ENCODE results near the gene MINDY4B.

MINDY4B gene

DNA sequence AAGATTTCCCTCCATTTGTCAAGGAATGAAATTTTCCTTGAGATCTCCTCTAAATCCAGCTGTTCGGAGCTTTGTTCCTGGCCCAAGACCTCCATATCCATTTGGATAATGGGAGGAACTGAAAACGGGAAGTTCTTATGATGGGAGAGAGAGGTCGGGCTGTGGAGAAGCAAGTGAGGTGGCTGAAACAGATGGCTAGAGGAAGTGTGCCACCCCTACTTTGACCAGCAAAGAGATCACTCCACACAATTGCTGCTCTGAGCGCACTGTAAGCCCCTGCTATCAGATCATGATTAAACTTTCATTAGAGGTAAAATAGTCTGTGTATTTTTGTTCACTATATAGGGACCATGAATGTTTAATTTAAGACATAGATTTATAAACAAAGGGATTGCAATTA, at the start of gene MINDY4B:
MINDY4B (minus strand) TSS at position 101 of the 400 bp plus-strand sequence; CDS start at position 101, 0 bp downstream.
- no peak for DNase-seq

DNA sequence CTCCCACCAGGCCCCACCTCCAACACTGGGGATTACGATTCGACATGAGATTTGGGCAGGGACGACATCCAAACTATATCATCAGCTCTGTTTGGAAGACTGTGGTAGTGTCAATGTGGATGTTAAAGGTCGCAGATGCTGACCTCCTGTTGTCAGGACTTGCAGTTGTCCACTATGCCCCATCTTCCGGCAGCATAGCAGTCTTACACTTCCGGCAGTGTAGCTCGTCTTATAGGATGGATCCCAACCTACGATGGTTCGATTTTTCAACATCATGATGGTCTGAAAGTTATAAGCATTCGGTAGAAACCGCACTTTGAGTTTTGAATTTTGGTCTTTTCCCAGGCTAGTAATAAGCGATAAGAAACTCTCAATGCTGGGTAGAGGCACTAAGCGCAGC, 46.7 kb upstream of the MINDY4B start:
- DNase-seq = no peak

DNA sequence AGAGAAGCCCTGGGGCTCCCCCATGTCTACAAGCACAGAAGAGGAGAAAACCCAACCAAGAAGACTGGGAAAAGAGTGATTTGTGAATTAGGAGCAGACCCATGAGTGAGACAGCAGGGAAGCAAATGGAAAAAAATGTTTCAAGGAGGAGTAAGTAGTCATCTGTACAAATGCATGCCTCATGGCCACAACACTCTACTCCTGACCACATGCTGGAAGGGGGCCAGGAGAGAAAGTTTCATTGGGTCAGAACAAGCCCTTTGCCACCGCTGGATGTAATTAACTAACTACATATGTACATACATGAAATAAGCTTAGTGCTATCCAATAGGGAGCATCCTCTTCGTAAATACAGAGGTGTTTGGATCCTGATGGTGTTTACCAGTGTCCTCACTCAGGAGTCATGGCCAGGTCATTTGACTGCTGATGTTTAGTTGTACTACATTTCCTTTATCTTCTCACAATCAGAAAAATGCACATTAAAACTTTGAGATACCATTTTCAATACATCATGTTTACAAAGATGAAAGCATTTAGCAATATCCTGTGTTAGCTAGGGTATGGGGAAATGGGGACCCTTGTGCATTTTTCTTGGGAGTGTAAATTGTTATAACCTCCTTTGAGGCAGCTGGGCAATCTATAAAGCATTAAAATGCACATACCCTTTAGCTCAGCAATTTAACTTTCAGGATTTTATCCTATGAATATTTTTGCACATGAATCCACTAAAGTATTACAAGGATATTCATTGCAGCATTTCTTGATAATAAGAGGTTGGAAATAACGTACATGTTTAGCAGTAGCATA, 40.2 kb upstream of the MINDY4B start:
- no peak for DNase-seq

DNA sequence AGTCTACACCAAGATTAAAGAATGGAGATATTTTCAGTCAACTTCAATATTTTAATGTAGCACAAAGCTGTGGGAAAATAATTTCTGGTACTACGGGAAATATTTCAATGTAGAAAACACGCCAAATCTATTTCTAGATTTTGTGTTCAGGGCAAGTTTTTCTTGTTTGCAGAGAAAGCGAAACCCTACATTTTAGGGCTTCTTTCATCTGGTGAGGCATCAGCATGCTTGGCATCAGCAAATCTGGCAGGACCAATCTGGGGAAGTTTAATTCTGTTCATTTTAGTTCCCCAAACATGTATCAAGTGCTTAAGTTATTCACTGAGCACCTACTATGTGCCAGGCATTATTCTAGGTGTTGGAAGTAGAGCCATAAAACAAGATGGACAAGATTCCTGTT, 37.0 kb upstream of the MINDY4B start:
- no peak for DNase-seq

DNA sequence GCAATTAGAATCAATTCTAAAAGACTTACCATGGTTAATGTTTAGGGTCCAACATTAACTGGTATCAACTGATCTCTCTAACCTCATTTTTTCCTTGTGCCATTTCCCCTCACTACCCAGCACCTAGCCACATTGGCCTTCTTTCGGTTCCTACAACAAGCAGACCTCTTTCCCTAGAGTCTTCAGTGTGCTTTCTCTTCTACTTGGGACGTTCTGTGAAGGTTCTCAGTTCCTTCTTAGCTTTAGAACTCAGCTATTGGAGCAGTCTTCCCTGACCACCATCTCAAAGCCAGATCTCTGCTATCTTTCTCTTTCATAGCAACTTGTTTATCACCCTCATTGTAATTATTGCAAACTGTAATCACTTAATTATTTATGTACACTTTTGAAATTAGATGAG, 31.5 kb upstream of the MINDY4B start:
- no peak for DNase-seq

DNA sequence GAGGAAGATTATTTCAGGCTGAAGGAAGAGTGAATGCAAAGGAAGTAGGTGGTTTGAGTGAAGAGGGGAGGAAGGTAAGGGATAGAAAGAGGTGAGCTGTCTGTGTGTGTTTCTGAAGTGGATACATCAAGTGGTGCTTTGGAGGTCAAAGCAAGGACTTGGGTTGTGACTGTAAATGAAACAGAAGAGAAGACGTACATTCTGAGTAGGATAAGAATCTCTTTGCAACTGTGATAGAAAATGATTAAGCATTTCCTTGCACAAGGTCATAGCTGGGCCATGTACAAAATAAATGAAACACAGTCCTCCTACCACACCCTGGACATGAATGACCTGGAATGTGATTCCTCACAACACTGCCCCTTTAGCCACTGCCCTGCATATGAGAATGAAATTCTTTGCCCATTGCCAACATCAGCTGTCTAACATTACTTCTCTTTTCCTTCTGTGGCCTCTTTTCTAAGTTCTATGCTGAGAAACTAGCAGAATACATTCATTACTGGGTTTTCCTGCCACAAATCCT, 28.3 kb upstream of the MINDY4B start:
- DNase-seq = no peak

DNA sequence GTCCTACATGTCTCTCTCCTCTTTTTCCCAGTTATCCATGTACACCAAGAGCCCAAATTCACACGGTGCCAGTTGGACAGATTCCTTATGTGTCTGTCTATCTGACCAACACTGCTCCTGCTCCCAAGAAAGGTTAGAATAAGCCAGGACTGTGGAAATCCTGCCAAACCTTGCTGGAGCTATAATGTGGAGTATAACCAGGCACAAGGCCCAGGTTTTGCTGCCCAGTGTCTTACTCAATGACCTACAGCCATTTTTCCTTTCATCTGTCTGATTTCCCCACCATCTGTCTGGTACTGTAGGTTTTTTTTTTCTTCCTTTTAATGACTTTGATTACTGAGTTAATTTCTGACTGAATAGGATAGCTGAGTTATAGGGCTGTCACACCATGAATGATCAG, 26.5 kb upstream of the MINDY4B start:
- peak in 1 of 2 experiments; percentile 28 for DNase-seq

DNA sequence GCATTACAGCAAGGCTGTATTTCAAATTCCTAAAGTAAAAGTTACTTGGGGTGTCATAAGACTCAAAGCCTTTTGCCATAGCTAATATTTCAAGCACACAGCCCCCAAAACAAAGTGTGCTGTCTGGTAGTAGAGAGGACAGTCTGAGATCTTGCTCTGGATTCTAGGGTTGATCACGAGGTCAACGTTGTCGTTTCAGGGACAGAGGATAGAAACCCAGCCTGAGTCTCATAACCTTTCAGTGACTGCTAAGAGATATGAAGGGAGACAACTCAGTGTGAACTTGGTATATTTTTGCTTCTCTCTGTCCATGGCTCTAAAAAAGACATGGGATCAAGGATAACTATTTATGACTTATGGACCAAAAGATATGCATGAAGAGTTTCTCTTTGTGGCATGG, 25.6 kb upstream of the MINDY4B start:
- no peak for DNase-seq

DNA sequence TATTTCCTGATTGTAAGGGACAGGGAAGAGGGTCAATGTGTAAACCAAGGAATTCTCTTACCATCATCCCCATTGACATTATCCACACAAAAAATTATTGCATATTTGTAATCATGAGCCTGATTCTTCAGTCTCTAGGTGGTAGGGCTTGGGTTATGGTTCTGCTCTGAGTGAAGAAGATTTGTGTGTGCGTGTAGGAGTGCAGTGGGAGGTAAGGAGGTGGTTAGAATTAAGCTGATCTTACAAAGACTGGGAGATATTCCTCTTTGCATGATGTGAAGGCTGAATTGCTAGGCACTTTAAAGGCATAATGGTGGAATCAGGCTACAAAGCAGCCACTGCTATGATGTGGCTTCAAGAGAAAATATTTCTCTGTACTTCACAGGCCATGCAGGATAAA, 23.0 kb upstream of the MINDY4B start:
- no peak for DNase-seq

DNA sequence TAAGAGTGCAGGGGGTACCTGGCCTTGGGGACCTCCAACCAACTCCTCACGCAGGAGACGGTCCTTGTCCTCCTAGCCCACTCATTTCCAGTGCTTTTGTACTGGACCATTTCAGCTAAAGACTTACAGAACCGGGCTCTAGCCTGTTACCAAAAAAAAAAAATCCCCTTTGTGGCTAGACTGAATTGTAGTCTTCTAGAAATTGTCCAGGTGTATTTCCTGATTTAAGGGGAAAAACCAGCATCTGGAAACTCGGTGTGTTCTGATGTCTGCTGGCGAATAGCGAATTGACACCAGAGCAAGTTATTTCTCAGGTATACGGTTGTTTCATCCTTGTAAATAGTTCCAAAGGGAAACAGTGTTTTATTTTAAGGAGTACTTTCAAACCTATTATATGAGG, 21.1 kb upstream of the MINDY4B start:
- DNase-seq = no peak

DNA sequence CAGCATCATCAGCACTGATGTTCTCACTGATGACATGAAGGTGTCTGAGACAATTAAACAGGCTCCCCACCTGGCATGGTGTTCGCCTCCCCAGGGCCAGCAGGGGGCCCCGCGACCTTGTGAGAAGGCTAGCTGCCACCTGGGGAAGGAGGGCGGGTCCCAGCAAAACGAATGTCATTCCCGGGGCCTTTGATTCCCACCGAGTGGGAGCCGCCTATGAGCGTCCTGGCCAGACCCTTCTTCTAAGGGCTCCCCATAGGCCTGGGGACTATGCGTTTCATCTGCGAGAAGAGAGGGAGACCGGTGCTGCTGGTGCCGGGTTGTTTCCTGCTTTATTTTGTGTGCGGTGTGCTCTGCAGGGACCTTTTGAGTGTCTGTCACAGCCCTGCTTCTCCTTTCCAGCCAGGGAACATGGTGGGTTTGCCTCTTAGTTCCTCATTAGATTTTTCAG, 20.5 kb upstream of the MINDY4B start:
- peak in 1 of 2 experiments; percentile 40 for DNase-seq

DNA sequence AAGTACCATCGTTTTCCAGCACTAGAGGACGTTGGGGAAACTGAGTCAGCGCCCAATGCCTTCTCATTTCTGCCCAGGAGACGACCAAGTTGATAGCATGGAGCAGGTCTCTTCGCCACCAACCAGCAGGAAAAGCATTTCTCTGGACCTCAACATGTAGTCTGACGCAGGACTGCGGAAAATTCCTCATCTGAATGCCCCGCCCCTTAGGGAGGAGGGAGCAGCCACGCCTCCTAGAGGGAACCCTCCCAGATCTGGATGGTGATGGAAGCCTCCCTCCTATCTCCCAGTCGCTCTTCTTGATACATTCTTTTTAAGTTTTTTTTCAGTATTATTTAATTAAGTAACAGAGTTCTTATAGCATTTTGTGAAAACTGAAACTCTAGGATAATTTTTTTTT, 17.4 kb upstream of the MINDY4B start:
- no peak for DNase-seq

DNA sequence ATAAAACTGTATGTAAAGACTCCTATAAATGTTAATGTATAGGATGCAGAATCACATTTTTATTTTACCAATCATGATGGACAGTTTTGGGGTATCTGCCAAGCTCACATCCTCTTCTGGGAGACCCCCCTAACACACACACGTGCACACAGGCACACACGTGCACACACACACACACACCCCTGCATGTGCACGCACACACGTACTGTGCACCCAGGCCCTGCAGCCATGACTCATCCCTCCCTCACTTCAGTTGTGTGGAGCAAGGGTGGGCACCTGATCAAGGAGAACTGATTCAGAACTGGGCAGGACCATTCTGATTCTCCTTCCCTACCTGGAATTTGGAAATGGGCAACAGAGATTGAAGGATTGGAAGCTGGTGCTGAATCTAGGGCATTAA, 16.0 kb upstream of the MINDY4B start:
- no peak for DNase-seq

DNA sequence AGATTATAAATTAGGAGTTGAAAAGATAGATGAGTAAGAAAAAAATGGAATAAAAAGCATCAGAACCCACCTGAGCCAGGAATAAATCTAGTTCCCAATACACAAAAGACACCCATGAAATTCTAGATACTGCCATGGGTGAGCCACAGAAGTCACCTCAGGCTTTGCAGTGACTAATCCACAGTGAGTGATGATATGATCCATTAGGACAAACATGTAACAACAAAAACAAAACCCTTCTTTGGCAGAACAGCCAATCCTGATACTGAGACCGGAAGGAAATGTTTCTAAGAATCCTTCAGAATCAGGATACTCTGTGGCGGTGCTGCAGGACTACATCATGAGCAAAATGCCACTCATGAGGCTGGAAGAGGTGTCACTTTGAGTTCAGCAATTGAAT, 15.0 kb upstream of the MINDY4B start:
- DNase-seq = no peak

DNA sequence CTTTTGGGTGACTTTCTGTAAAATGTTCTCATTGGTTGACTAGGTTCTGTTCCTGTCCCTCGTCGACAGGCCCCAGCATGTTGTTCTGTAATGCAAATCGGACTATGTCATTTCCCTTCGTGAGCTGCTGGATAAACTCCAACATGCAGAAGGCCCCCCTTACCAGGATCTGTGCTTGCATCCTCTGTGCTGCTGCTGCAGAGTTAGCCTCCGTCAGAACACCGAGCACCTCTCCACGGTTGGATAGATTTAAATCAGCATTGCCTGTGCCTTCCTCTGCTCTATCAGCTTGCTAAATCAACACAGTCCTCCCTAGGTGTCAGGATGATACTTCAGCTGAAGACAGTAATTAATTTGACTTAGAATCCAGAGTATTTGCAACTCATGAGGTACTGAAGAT, 12.7 kb upstream of the MINDY4B start:
- DNase-seq = no peak

DNA sequence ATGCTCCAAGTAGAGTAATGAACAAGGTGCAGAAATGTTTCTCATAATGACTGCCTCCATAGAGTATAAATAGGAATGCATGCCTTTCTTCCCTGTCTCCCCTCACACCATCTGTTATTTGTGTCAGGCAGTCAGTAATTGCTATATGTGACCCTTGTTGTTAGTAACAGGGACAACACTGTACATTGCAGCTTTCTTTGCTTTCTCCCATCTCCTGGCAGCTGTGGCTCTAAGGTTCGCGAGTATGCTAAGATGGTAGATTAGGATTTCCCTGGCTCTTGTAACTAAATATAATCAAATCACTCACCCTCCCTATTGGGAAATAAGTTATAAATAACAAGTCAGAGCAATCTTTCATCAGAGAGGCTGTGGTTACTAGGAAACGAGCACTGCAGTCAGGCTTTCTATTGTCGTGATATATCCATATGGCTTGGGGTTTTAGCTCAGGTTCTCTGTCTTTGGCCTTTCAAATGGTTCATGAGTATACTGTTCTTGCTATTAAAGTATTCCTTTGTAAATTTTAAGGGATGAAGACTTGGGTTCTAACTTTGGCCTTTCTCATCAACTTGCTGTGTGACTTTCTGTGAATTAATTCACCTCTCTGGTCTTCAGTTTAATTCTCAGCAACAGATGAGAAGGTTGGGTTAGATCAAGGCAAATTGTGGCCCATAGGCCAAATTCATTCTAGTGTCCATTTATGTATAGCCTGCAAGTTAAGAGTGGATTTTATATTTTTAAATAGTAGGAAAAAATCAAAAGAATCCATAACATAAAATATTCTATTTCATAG, 8.1 kb upstream of the MINDY4B start:
- no peak for DNase-seq

DNA sequence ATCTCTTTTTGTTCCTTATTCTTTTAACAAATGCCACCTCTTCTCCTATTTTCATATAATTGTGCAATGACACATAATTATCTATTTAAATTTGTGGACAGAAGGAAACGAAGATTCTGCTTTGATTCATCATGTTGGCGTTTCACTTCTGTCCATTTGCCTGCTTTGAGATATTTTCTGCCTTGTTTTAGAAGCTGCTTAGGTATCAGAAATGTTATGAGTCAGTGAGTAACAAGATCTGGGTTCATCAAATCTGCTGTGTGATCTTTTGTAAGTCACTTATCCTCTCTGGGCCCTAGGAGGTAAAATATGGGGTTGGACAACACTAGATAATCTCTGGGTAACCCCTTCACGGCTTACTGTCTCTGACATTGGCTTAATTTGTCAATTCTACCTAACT, 7.3 kb upstream of the MINDY4B start:
- DNase-seq = no peak

DNA sequence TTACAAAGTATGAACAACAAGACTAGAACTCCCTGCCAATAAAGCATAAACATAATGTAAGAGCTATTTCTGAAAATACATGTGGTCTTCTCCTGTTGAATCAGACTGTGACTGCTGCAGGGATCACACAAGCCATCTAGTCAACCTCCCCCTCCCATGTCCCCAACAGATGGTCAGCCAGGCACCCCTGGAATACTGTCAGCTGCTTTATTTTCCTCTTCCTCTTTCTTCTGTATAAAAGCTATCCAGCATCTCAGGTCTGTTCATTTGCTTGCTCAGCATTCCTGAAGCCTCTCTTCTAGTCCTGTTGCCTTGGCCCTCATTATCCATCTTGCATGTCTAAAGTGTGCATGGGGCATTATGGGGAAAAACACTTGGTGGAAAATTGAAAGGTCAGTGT, 6.5 kb upstream of the MINDY4B start:
- no peak for DNase-seq

DNA sequence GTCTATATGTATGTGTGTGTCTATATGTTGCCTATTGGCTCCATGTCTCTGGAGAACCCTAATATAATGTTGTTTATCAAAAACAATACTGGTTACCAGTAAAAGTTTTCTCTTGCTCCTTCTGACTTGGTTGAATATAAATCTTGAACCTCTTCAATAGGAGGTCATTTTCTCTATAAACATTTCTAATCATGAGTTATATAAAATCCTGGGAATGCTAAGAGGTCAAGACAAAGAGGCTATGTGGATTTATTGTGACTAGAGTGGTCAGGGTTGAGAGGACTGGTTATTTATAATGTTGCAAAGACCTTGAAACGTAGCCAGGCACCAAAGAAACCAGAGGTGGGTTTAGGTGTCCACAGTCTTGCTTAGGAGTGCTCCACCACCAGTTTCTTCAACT, 1.2 kb upstream of the MINDY4B start:
- DNase-seq = no peak

DNA sequence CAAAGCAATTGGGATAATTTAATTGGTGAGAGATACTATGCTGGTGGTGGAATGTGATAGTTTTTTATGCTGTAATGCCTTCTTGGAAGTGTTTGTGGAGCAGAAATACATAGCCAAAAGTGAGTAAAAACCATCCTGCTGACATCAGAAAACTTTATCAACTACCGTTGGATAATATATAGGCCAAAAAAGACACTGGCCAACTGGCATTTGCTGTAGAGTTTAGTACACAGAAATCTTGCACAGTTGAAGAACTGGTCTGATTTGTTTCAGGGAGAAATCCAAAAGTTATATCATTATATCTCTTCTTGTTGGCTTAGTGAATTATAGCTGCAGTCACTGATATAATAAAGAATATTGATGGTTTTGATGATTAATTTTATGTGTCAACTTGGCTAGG, 507 bp upstream of the MINDY4B start:
- DNase-seq = no peak

DNA sequence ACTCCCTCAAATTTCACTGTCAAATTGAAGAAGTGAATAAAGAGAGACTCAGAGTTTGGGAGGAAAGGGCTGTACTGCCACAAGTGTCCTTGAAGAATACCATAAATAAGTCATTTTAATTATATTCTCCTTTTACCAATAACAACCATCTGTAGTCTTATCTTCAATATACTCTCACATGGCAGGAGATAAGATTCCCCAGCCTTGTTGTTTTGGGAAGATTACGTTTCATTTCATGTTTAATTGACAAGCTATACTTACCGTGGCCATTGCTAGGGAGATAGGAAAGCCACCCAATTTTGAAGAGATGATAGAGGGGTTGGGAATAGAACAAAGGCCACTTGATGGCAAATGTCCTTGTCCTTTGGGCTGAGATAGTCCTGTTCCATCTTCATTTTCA, 2.3 kb downstream of the MINDY4B start:
- no peak for DNase-seq

DNA sequence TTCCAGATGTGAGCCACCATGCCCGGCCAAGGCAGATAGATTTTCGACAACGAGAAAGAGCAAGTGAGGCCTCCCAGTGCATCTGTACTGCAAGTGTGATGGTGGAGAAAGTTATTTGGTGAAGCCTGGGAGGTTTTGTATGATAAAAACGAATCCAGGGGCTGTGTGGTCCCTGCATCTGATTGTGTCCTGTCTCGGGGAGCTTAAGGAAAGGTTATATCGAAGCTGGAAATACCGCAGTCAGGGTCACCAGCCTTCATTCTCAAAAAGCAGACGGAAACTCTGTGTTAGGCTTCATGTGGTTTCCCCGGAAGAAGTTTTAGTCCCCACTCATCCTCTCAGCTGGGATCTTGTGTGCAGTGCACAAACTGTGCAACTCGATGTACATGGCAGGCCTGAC, 3.4 kb downstream of the MINDY4B start:
- no peak for DNase-seq

DNA sequence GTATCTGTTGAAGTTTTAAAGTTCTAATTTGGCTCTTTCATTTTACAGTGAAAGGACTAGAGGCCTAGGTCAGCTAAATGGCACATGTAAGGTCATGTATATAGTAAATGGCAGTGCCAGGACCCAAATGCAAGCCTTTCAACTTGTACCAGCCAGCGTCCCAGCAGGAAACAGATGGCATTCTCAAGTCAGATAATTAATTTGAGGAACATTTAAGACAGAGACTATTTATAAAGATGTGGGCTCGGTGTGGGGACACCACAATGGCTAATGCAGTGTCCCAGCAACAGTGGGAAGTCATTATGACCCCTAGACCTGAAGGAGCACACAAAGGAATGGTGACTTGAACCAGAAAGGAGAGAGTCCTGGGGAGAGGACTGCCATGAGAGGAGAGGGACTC, 6.1 kb downstream of the MINDY4B start:
- no peak for DNase-seq

Data from NCI-H446 (cell line).